Measurements from ENCODE around the gene PCSK5. TPM values are rescaled to one million over a fixed set of nuclear protein-coding genes. Genes with fewer than 3 reads are reported as not detected.

The PCSK5 gene
- total and polyA plus RNA-seq, 2 of the 8 experiments (the other 6 are each of a cell fraction or from before 2014, with no cell fraction given) = 5.5 to 10.7 TPM

DNA sequence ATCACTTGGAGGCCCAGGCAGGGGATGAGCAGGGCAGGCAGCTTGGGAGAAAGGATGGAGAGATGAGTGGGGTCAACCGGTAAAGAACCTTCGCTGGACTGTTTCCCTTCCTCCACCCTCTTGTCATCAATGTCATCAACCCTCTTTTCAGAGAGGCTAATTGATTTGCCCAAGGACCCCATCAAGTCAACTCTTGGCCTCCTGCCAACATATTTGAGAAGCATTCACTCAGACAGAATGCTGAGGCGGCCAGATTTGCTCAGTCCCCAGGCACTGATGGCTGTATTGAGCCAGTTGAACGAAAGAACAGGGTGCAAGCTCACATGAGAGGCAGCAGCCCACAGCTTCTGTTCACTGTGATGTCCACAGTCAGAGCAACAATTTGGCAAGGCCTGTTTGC, 310.3 kb downstream of the PCSK5 start:
- Histone ChIP-seq H3K9ac (replicated peaks in 1 of 4; ENCODE audit: extremely low read depth in 1 of 4, low read depth in 3 of 4, low read length in 3 of 4) (no peak overlapping the region), H3K4me1 (replicated peaks in 1 of 4; ENCODE audit: control insufficient read depth in 3 of 4, insufficient read depth in 4 of 4, low read length in 3 of 4) (no peaks in the 10 kb centered on the region), H2BK5ac (ENCODE audit: low read depth, low read length) (no peak overlapping the region), H3K4ac (replicated peaks; ENCODE audit: insufficient read length, low read depth, low read length) (no peak overlapping the region), H3K27ac (ENCODE audit: low read depth, low read length) (no peak overlapping the region), H3K36me3 (ENCODE audit: control insufficient read depth in 2 of 4, insufficient read depth in 4 of 4, low read length in 3 of 4) (no peaks in the 10 kb centered on the region), H3K79me2 (ENCODE audit: control insufficient read depth in 1 of 2, insufficient read depth in 2 of 2, low read length in 2 of 2) (no peaks in the 10 kb centered on the region), H3K4me3 (ENCODE audit: extremely low read depth in 1 of 4, insufficient read depth in 2 of 4, low read depth in 3 of 4, low read length in 4 of 4) (no peak overlapping the region), H3K56ac (replicated peaks; ENCODE audit: insufficient read length, low read depth, low read length) (no peak overlapping the region), H2AK5ac (ENCODE audit: low read depth, low read length) (no peak overlapping the region), H2BK120ac (replicated peaks; ENCODE audit: low read depth, low read length) (no peak overlapping the region), H4K5ac (ENCODE audit: insufficient read length, low read depth, low read length) (no peak overlapping the region), H2AFZ (ENCODE audit: low read length) (no peak overlapping the region), H2BK12ac (ENCODE audit: low read depth, low read length) (no peak overlapping the region), H3K27me3 (replicated peaks in 1 of 4; ENCODE audit: control insufficient read depth in 3 of 4, extremely low read depth in 1 of 4, insufficient read depth in 3 of 4, low read length in 3 of 4) (no peaks in the 10 kb centered on the region), H3K79me1 (ENCODE audit: low read depth, low read length) (no peaks in the 10 kb centered on the region), H3K4me2 (ENCODE audit: insufficient read depth in 1 of 2, low read depth in 2 of 2, low read length in 2 of 2) (no peak overlapping the region), H3K9me3 (ENCODE audit: insufficient read depth in 2 of 2, low read depth in 1 of 2, low read length in 1 of 2) (no peaks in the 10 kb centered on the region), H4K91ac (replicated peaks; ENCODE audit: insufficient read length, low read length) (no peak overlapping the region), H2BK15ac (ENCODE audit: low read length) (no peak overlapping the region), H3K14ac (ENCODE audit: insufficient read length) (no peak overlapping the region), H4K20me1 (replicated peaks in 1 of 2; ENCODE audit: control insufficient read depth in 1 of 2, insufficient read depth in 2 of 2, low read length in 2 of 2) (no peaks in the 10 kb centered on the region), H3K23ac (ENCODE audit: insufficient read length) (no peak overlapping the region), H3K23me2 (ENCODE audit: low read depth, low read length) (no peaks in the 10 kb centered on the region), H4K8ac (ENCODE audit: extremely low read depth, insufficient read depth, low read length) (no peak overlapping the region), H2BK20ac (ENCODE audit: low read length) (no peak overlapping the region), H3K18ac (ENCODE audit: extremely low read depth, low read length) (no peak overlapping the region)
- WGBS, 2 experiments (ENCODE audit: extremely low coverage in 1 of 2, insufficient coverage in 1 of 2, insufficient read length in 1 of 2, insufficient replicate concordance in 2 of 2, low coverage in 1 of 2, low lambda C conversion rate in 2 of 2, missing lambda C conversion rate in 1 of 2) = 78% methylated on average over 4 of the region's 4 CpGs; no CpG with 5 or more reads in 1 of the 2 experiments
- FAIRE-seq (no peak), DNase-seq (ENCODE audit: low read depth in 1 of 2, low spot score in 2 of 2) (no peak)
- ChIA-PET POLR2A (ENCODE audit: partially characterized antibody) (no interaction called here), CTCF (ENCODE audit: partially characterized antibody) (interaction anchor here (1.0 to 1.4 kb wide), 2 partner anchors 20 to 90 kb away, joined by 3 to 5 read pairs; no protein-coding TSS in a partner anchor)
- no peak for TF ChIP-seq MAFK (IDR thresholded peaks at IDR 0.05; ENCODE audit: low read depth, low read length)
